Suprapubic skin (tissue), 4 donors: Measurements from ENCODE around the gene DLG1. TPM values are rescaled to one million over a fixed set of nuclear protein-coding genes. Genes with fewer than 3 reads are reported as not detected.
A peak's percentile ranks its signal among the peaks of the same experiment; 100 is the strongest.

Experiments used
- DNase-seq, 2 donors: peaks; one replicate each; pipeline ENCODE4 v3.0.0-alpha.2; 2019; ENCODE audit warnings: low spot score in 2 of 2
- H3K27ac ChIP-seq: fragments of 200-600 bp; sonication (generic); one replicate; pipeline ENCODE4 v1.5.1; 2019
- H3K27me3 ChIP-seq: fragments of 200-600 bp; sonication (generic); one replicate; pipeline ENCODE4 v1.5.1; 2019
- H3K36me3 ChIP-seq: fragments of 200-600 bp; sonication (generic); one replicate; pipeline ENCODE4 v1.5.1; 2019
- H3K4me1 ChIP-seq: fragments of 200-600 bp; sonication (generic); one replicate; pipeline ENCODE4 v1.5.1; 2019
- H3K4me3 ChIP-seq: fragments of 200-600 bp; sonication (generic); one replicate; pipeline ENCODE4 v1.5.1; 2019; ENCODE audit warnings: mild to moderate bottlenecking
- H3K9me3 ChIP-seq: fragments of 200-600 bp; sonication (generic); one replicate; pipeline ENCODE4 v1.5.1; 2019
- CTCF ChIP-seq, 2 donors: fragments of 200-600 bp in 1 of 2; fragments of 450-650 bp in 1 of 2; sonication (generic) in 1 of 2; IDR thresholded peaks; one replicate each; pipeline ENCODE4 v1.5.1; 2016 to 2019; ENCODE audit warnings: antibody characterized with exemption in 2 of 2, mild to moderate bottlenecking in 1 of 2, moderate library complexity in 1 of 2
- EP300 ChIP-seq: sonication (generic); formaldehyde crosslinking; IDR thresholded peaks from one replicate; pipeline ENCODE4 v1.6.1; 2017; ENCODE audit warnings: antibody characterized with exemption
- POLR2A ChIP-seq, 2 donors: fragments of 450-650 bp; IDR thresholded peaks; one replicate each; pipeline ENCODE4 v1.6.1; 2017; ENCODE audit warnings: antibody characterized with exemption in 2 of 2, mild to moderate bottlenecking in 2 of 2, moderate library complexity in 2 of 2
- POLR2AphosphoS5 ChIP-seq, 3 donors: sonication (generic); formaldehyde crosslinking; IDR thresholded peaks; one replicate each; pipeline ENCODE4 v1.6.1; 2017; ENCODE audit warnings: antibody characterized with exemption in 3 of 3
- WGBS: methylation state at CpG from one replicate; pipeline ENCODE4 v1.1.5; 2018; 5-methylcytosine and 5-hydroxymethylcytosine counted together
- total RNA-seq, 4 donors: library from RNA; depleted of rRNA; stranded (reverse); fragments of >200 nt; gene quantifications; one replicate each; pipeline ENCODE4 v1.1.0, GENCODE V29; 2016

DLG1 gene
- total RNA-seq, 4 donors from 2014 or later: 86.2 to 140 (median 103) TPM

GRCh38 chr3:197222937-197223370, 75.5 kb downstream of the DLG1 start:
- peaks cover 11% of the 10 kb centered on the region for H3K4me1 ChIP-seq
- H3K9me3 ChIP-seq: no peaks in the 10 kb centered on the region
- H3K27ac ChIP-seq: no peak overlapping the region
- no peaks in the 10 kb centered on the region for H3K36me3 ChIP-seq
- TF ChIP-seq CTCF (IDR thresholded peaks at IDR 0.05) (no peak), POLR2A (IDR thresholded peaks at IDR 0.05) (no peak), POLR2AphosphoS5 (IDR thresholded peaks at IDR 0.05) (no peak), EP300 (no peak)
- H3K4me3 ChIP-seq: no peak overlapping the region
- WGBS: 37% methylated on average over 5 of the region's 5 CpGs
- H3K27me3 ChIP-seq: no peaks in the 10 kb centered on the region
- DNase-seq: no peak

GRCh38 chr3:197219619-197220018, 78.8 kb downstream of the DLG1 start:
- Histone ChIP-seq H3K36me3 (no peaks in the 10 kb centered on the region), H3K9me3 (no peaks in the 10 kb centered on the region), H3K4me1 (peaks cover 20% of the 10 kb centered on the region), H3K4me3 (no peak overlapping the region), H3K27ac (no peak overlapping the region), H3K27me3 (no peaks in the 10 kb centered on the region)
- WGBS: 86% methylated on average over 6 of the region's 6 CpGs
- TF ChIP-seq CTCF (IDR thresholded peaks at IDR 0.05) (no peak), POLR2AphosphoS5 (IDR thresholded peaks at IDR 0.05) (no peak), POLR2A (IDR thresholded peaks at IDR 0.05) (no peak), EP300 (no peak)
- no peak for DNase-seq

- TF ChIP-seq POLR2AphosphoS5 (IDR thresholded peaks at IDR 0.05) (no peak), CTCF (IDR thresholded peaks at IDR 0.05) (no peak), EP300 (no peak), POLR2A (IDR thresholded peaks at IDR 0.05) (no peak)
- no peaks in the 10 kb centered on the region for H3K27me3 ChIP-seq
- peaks cover 20% of the 10 kb centered on the region for H3K4me1 ChIP-seq
- no peaks in the 10 kb centered on the region for H3K9me3 ChIP-seq
- no peak overlapping the region for H3K27ac ChIP-seq
- WGBS: 73% methylated on average over 3 of the region's 3 CpGs
- H3K4me3 ChIP-seq: no peak overlapping the region
- no peaks in the 10 kb centered on the region for H3K36me3 ChIP-seq
- DNase-seq: no peak
Observed at GRCh38 chr3:197218210-197218609, 80.2 kb downstream of the DLG1 start.

- 80% methylated on average over 4 of the region's 4 CpGs for WGBS
- no peak overlapping the region for H3K4me3 ChIP-seq
- TF ChIP-seq EP300: no peak
- no peak for TF ChIP-seq POLR2AphosphoS5 (IDR thresholded peaks at IDR 0.05)
- TF ChIP-seq POLR2A (IDR thresholded peaks at IDR 0.05): no peak
- no peak for TF ChIP-seq CTCF (IDR thresholded peaks at IDR 0.05)
- H3K4me1 ChIP-seq: peaks cover 13% of the 10 kb centered on the region
- no peaks in the 10 kb centered on the region for H3K36me3 ChIP-seq
- no peaks in the 10 kb centered on the region for H3K27me3 ChIP-seq
- no peak overlapping the region for H3K27ac ChIP-seq
- no peaks in the 10 kb centered on the region for H3K9me3 ChIP-seq
- no peak for DNase-seq
Observed at GRCh38 chr3:197216914-197217313, 81.5 kb downstream of the DLG1 start.

- TF ChIP-seq POLR2AphosphoS5 (IDR thresholded peaks at IDR 0.05) (no peak), EP300 (no peak), POLR2A (IDR thresholded peaks at IDR 0.05) (no peak), CTCF (IDR thresholded peaks at IDR 0.05) (no peak)
- Histone ChIP-seq H3K9me3 (no peaks in the 10 kb centered on the region), H3K36me3 (no peaks in the 10 kb centered on the region), H3K27ac (peak overlapping the region; percentile 53), H3K27me3 (no peaks in the 10 kb centered on the region), H3K4me3 (no peak overlapping the region), H3K4me1 (peaks cover 13% of the 10 kb centered on the region)
- DNase-seq: no peak
- WGBS: 36% methylated on average over 5 of the region's 5 CpGs
Observed at GRCh38 chr3:197216169-197216860, 82.1 kb downstream of the DLG1 start.
